Natural killer cell (primary cell): ENCODE data around the gene PCGF3. TPM values are rescaled to one million over a fixed set of nuclear protein-coding genes. Genes with fewer than 3 reads are reported as not detected.

Experiments
- ATAC-seq, 3 donors: fragments of 150-1000 bp in 2 of 3; fragments of 200-7000 bp in 1 of 3; cut with Tn5 transposase; 1 replicate in 1 of 3; 2 replicates in 2 of 3; pipeline ENCODE4 v1.10.0; 2021; ENCODE audit warnings: mild to moderate bottlenecking in 2 of 3, moderate library complexity in 2 of 3
- DNase-seq, 2 donors: peaks; one replicate each; pipeline versions ENCODE4 v3.0.0 to v3.0.0-alpha.2; 2013 to 2021; ENCODE audit warnings: mixed read lengths in 1 of 2
- H3K27ac ChIP-seq: one replicate; pipeline ENCODE4 v1.5.1; 2013; ENCODE audit warnings: mild to moderate bottlenecking, low read length
- H3K27me3 ChIP-seq: one replicate; pipeline ENCODE4 v1.6.1; 2013; ENCODE audit warnings: low read length; ENCODE audit not compliant: control insufficient read depth, insufficient read depth
- H3K36me3 ChIP-seq: one replicate; pipeline ENCODE4 v1.6.1; 2013; ENCODE audit warnings: low read length; ENCODE audit not compliant: control insufficient read depth, insufficient read depth
- H3K4me1 ChIP-seq: one replicate; pipeline ENCODE4 v1.6.1; 2013; ENCODE audit warnings: low read length; ENCODE audit not compliant: control insufficient read depth, insufficient read depth
- H3K4me3 ChIP-seq: one replicate; pipeline ENCODE4 v1.5.1; 2013; ENCODE audit warnings: low read length
- H3K9me3 ChIP-seq: one replicate; pipeline ENCODE4 v1.6.1; 2013; ENCODE audit warnings: low read length; ENCODE audit not compliant: control insufficient read depth, insufficient read depth
- H3K27ac Mint-ChIP-seq, 2 donors: one replicate each; pipeline ENCODE4 v1.8.0; 2022; ENCODE audit warnings: mild to moderate bottlenecking in 2 of 2, mixed read lengths in 2 of 2, moderate library complexity in 1 of 2
- H3K27me3 Mint-ChIP-seq, 2 donors: one replicate each; pipeline ENCODE4 v1.8.0; 2022; ENCODE audit warnings: low read depth in 2 of 2, mixed read lengths in 2 of 2
- H3K36me3 Mint-ChIP-seq: one replicate; pipeline ENCODE4 v1.8.0; 2022; ENCODE audit warnings: mixed read lengths
- H3K4me1 Mint-ChIP-seq, 2 donors: one replicate each; pipeline ENCODE4 v1.8.0; 2022; ENCODE audit warnings: mixed read lengths in 2 of 2
- H3K4me3 Mint-ChIP-seq: one replicate; pipeline ENCODE4 v1.8.0; 2022; ENCODE audit warnings: mild to moderate bottlenecking, moderate library complexity, mixed read lengths
- H3K9me3 Mint-ChIP-seq, 2 donors: one replicate each; pipeline ENCODE4 v1.8.0; 2022; ENCODE audit warnings: mixed read lengths in 2 of 2
- WGBS: methylation state at CpG from one replicate; pipeline ENCODE4 v1.1.7; 2013; ENCODE audit warnings: missing lambda C conversion rate; ENCODE audit not compliant: insufficient coverage; 5-methylcytosine and 5-hydroxymethylcytosine counted together
- intact Hi-C: fragments of 100-400 bp; cut with micrococcal nuclease; formaldehyde crosslinking; loops from one replicate; pipeline ENCODE4 v1.14.2; 2022
- total RNA-seq, 4 donors: library from RNA; stranded (reverse); fragments of 120-200 nt in 1 of 4; gene quantifications; one replicate each; pipeline versions ENCODE4 v1.2.3 to v1.2.4, GENCODE V29; 2013 to 2022
- TF ChIP-seq, protein P1 (sequence below): fragments of 200-600 bp; IDR thresholded peaks from one replicate; pipeline ENCODE4 v1.8.0; 2022; ENCODE audit warnings: antibody characterized with exemption

PCGF3 gene
- total RNA-seq, 3 donors from 2014 or later (not counting 1 experiment from before 2014, with no cell fraction given): 71.2 to 101 (median 97.2) TPM

- Mint-ChIP-seq H3K4me1 (peaks cover 7 to 22% of the 10 kb centered on the region in 2 donors), H3K9me3 (no peaks in the 10 kb centered on the region), H3K27ac (peak overlapping the region in 1 of 2 donors; percentile 72), H3K27me3 (peaks cover 0 to 3% of the 10 kb centered on the region in 2 donors), H3K36me3 (no peaks in the 10 kb centered on the region), H3K4me3 (no peak overlapping the region)
- H3K4me3 ChIP-seq: no peak overlapping the region
- no peak for DNase-seq
- peaks cover under 1% of the 10 kb centered on the region for H3K27me3 ChIP-seq
- no peaks in the 10 kb centered on the region for H3K9me3 ChIP-seq
- WGBS: 94% methylated on average over 16 of the region's 16 CpGs
- H3K4me1 ChIP-seq: peaks cover 23% of the 10 kb centered on the region
- TF ChIP-seq, protein P1, sequence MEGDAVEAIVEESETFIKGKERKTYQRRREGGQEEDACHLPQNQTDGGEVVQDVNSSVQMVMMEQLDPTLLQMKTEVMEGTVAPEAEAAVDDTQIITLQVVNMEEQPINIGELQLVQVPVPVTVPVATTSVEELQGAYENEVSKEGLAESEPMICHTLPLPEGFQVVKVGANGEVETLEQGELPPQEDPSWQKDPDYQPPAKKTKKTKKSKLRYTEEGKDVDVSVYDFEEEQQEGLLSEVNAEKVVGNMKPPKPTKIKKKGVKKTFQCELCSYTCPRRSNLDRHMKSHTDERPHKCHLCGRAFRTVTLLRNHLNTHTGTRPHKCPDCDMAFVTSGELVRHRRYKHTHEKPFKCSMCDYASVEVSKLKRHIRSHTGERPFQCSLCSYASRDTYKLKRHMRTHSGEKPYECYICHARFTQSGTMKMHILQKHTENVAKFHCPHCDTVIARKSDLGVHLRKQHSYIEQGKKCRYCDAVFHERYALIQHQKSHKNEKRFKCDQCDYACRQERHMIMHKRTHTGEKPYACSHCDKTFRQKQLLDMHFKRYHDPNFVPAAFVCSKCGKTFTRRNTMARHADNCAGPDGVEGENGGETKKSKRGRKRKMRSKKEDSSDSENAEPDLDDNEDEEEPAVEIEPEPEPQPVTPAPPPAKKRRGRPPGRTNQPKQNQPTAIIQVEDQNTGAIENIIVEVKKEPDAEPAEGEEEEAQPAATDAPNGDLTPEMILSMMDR: no peak
- H3K36me3 ChIP-seq: no peaks in the 10 kb centered on the region
- ATAC-seq: no peak
- H3K27ac ChIP-seq: no peak overlapping the region
- intact Hi-C loops: no loop called here
These were observed 4.9 kb upstream of the PCGF3 start for GRCh38 chr4:700587-701264.

- H3K4me3 ChIP-seq: no peak overlapping the region
- H3K9me3 Mint-ChIP-seq: no peaks in the 10 kb centered on the region
- H3K27ac Mint-ChIP-seq: no peak overlapping the region
- WGBS: 89% methylated on average over 7 of the region's 7 CpGs
- no peaks in the 10 kb centered on the region for H3K36me3 ChIP-seq
- intact Hi-C loops: no loop called here
- TF ChIP-seq, protein P1: no peak
- ATAC-seq (no peak), DNase-seq (no peak)
- H3K27ac ChIP-seq: no peak overlapping the region
- H3K4me3 Mint-ChIP-seq: no peak overlapping the region
- no peaks in the 10 kb centered on the region for H3K27me3 ChIP-seq
- H3K4me1 Mint-ChIP-seq: peaks cover 7 to 26% of the 10 kb centered on the region in 2 donors
- H3K36me3 Mint-ChIP-seq: no peaks in the 10 kb centered on the region
- H3K4me1 ChIP-seq: peaks cover 38% of the 10 kb centered on the region
- no peaks in the 10 kb centered on the region for H3K27me3 Mint-ChIP-seq
- H3K9me3 ChIP-seq: no peaks in the 10 kb centered on the region
These were observed 3.0 kb upstream of the PCGF3 start for GRCh38 chr4:702618-703048.

GRCh38 chr4:703336-704197 is 2.1 kb upstream of the PCGF3 start:
- no peak for ATAC-seq
- H3K4me1 ChIP-seq: peaks cover 46% of the 10 kb centered on the region
- 92% methylated on average over 10 of the region's 10 CpGs for WGBS

More at GRCh38 chr4:703336-704197, 2.1 kb upstream of the PCGF3 start:
- no peaks in the 10 kb centered on the region for H3K27me3 Mint-ChIP-seq
- TF ChIP-seq, protein P1: no peak
- no peaks in the 10 kb centered on the region for H3K27me3 ChIP-seq
- intact Hi-C loops: loop anchor here (2.0 kb wide), 1 partner anchor 23 kb away; no protein-coding TSS in a partner anchor
- DNase-seq: no peak
- H3K27ac ChIP-seq: no peak overlapping the region
- no peaks in the 10 kb centered on the region for H3K9me3 Mint-ChIP-seq
- H3K9me3 ChIP-seq: no peaks in the 10 kb centered on the region
- no peak overlapping the region for H3K4me3 ChIP-seq
- no peaks in the 10 kb centered on the region for H3K36me3 ChIP-seq
- no peak overlapping the region for H3K4me3 Mint-ChIP-seq
- H3K27ac Mint-ChIP-seq: no peak overlapping the region
- H3K4me1 Mint-ChIP-seq: peaks cover 7 to 29% of the 10 kb centered on the region in 2 donors
- H3K36me3 Mint-ChIP-seq: no peaks in the 10 kb centered on the region
